HepG2 (cell line): ENCODE measurements around the gene LRFN2. TPM values are rescaled to one million over a fixed set of nuclear protein-coding genes. Genes with fewer than 3 reads are reported as not detected.

Experiments used
- ATAC-seq: fragments of 200-7000 bp; cut with Tn5 transposase; 3 replicates; pipeline ENCODE4 v1.9.1; 2020; ENCODE audit warnings: mild to moderate bottlenecking, moderate library complexity
- BruUV-seq: library from RNA; stranded (reverse); fragments of 400-500 nt; replicated peaks from 2 replicates; lab custom pipeline; 2021; lab: Mats Ljungman, UMichigan
- CTCF ChIA-PET: fragments of 300-600 bp; formaldehyde crosslinking; extraction: SDS; loops from one replicate; lab custom pipeline; 2021; ENCODE audit warnings: low total read pairs, inconsistent platforms, low intra/inter-chr PET ratio; lab: Yijun Ruan, JAX
- POLR2A ChIA-PET: fragments of 350-600 bp; sonication (Branson Sonifier 250); formaldehyde crosslinking; loops from one replicate; lab custom pipeline; 2020; ENCODE audit warnings: antibody characterized with exemption, inconsistent platforms; lab: Yijun Ruan, JAX
- DNase-seq: peaks from one replicate; pipeline ENCODE4 v3.0.0-alpha.2; 2015; ENCODE audit warnings: low spot score
- FAIRE-seq: peaks from 3 replicates; lab custom pipeline; 2011; peaks lifted over from hg19 to GRCh38; lab: Jason Lieb, UNC
- H2AFZ ChIP-seq: one replicate; pipeline ENCODE4 v1.6.1; 2011; ENCODE audit warnings: low read length, inconsistent platforms
- H3K27ac ChIP-seq: fragments of 300-600 bp; 3 replicates; pipeline ENCODE4 v1.8.0; 2011; ENCODE audit warnings: mixed run types, mild to moderate bottlenecking, mixed read lengths, low read length, inconsistent platforms; ENCODE audit not compliant: insufficient read depth; ENCODE audit errors: extremely low read length
- H3K27me3 ChIP-seq, 2 experiments: fragments of 200-600 bp in 1 of 2; 2 replicates in 1 of 2; 3 replicates in 1 of 2; pipeline versions ENCODE4 v1.6.0 to v1.8.0; 2011; ENCODE audit warnings: low read length in 2 of 2, mild to moderate bottlenecking in 2 of 2, moderate library complexity in 2 of 2, inconsistent platforms in 1 of 2; ENCODE audit not compliant: insufficient read depth in 2 of 2, control insufficient read depth in 1 of 2
- H3K36me3 ChIP-seq, 2 experiments: fragments of 200-600 bp in 1 of 2; replicated peaks in 1 of 2; 2 replicates in 1 of 2; 3 replicates in 1 of 2; pipeline versions ENCODE4 v1.5.1 to v1.8.0; 2011; ENCODE audit warnings: low read length in 2 of 2, inconsistent platforms in 1 of 2; ENCODE audit not compliant: insufficient read depth in 2 of 2, control insufficient read depth in 1 of 2
- H3K4me1 ChIP-seq: 2 replicates; pipeline ENCODE4 v1.5.1; 2012; ENCODE audit warnings: low read length, inconsistent platforms; ENCODE audit not compliant: insufficient read depth
- H3K4me2 ChIP-seq: 2 replicates; pipeline ENCODE4 v1.6.0; 2011; ENCODE audit warnings: low read depth, low read length, inconsistent platforms
- H3K4me3 ChIP-seq, 3 experiments: fragments of 200-600 bp in 1 of 3; sonication (generic), shearing (Covaris generic) in 1 of 3; replicated peaks in 1 of 3; 2 replicates each; pipeline ENCODE4 v1.5.1; 2011 to 2016; ENCODE audit warnings: low read length in 3 of 3, inconsistent platforms in 2 of 3, low read depth in 2 of 3, mild to moderate bottlenecking in 2 of 3, control low read depth in 1 of 3, mixed read lengths in 1 of 3; ENCODE audit not compliant: insufficient read depth in 1 of 3
- H3K79me2 ChIP-seq: one replicate; pipeline ENCODE4 v1.6.1; 2011; ENCODE audit warnings: low read length, inconsistent platforms; ENCODE audit not compliant: insufficient read depth
- H3K9ac ChIP-seq: 2 replicates; pipeline ENCODE4 v1.6.0; 2011; ENCODE audit warnings: mild to moderate bottlenecking, low read depth, low read length, inconsistent platforms; ENCODE audit not compliant: insufficient read depth
- H3K9me3 ChIP-seq: 2 replicates; pipeline ENCODE4 v1.5.1; 2012; ENCODE audit warnings: mild to moderate bottlenecking, low read length
- H4K20me1 ChIP-seq: 2 replicates; pipeline ENCODE4 v1.6.0; 2011; ENCODE audit warnings: inconsistent platforms, mild to moderate bottlenecking, low read length, moderate library complexity; ENCODE audit not compliant: insufficient read depth
- BRCA1 ChIP-seq: sonication (generic); formaldehyde crosslinking; IDR thresholded peaks from 2 replicates; pipeline ENCODE4 v1.4.0; 2020; ENCODE audit warnings: missing genetic modification reagents
- CTCF ChIP-seq: sonication (generic); formaldehyde crosslinking; IDR thresholded peaks from 2 replicates; pipeline ENCODE4 v1.5.0; 2020; ENCODE audit warnings: mild to moderate bottlenecking, missing genetic modification reagents, moderate library complexity
- FOXP1 ChIP-seq, 2 experiments: fragments of 450-650 bp in 1 of 2; IDR thresholded peaks; 2 replicates each; pipeline ENCODE4 v1.6.1; 2017 to 2018; ENCODE audit warnings: antibody characterized with exemption in 1 of 2
- MAFF ChIP-seq: IDR thresholded peaks from 2 replicates; pipeline ENCODE4 v1.6.1; 2011; ENCODE audit warnings: low read depth, low read length, improper control_type of control experiment
- MAZ ChIP-seq, 2 experiments: sonication (generic) in 1 of 2; formaldehyde crosslinking in 1 of 2; IDR thresholded peaks; 2 replicates each; pipeline versions ENCODE4 v1.5.0 to v1.6.1; 2012 to 2020; ENCODE audit warnings: low read depth in 2 of 2, mild to moderate bottlenecking in 2 of 2, borderline replicate concordance in 1 of 2, improper control_type of control experiment in 1 of 2, low read length in 1 of 2, missing genetic modification reagents in 1 of 2, moderate library complexity in 1 of 2
- PAF1 ChIP-seq: IDR thresholded peaks from 2 replicates; pipeline ENCODE4 v1.6.1; 2016; ENCODE audit warnings: missing genetic modification reagents, missing compliant biosample characterization
- PHB2 ChIP-seq: fragments of 450-650 bp; IDR thresholded peaks from 2 replicates; pipeline ENCODE4 v1.6.1; 2018; ENCODE audit not compliant: partially characterized antibody
- ZNF234 ChIP-seq: sonication (generic); formaldehyde crosslinking; conservative IDR thresholded peaks from 2 replicates; pipeline ENCODE4 v1.5.1; 2020; ENCODE audit warnings: mild to moderate bottlenecking, missing genetic modification reagents
- ZNF577 ChIP-seq: sonication (generic); formaldehyde crosslinking; IDR thresholded peaks from 2 replicates; pipeline ENCODE4 v1.4.0; 2020; ENCODE audit warnings: mild to moderate bottlenecking, low read depth, missing genetic modification reagents, borderline replicate concordance
- ZNF776 ChIP-seq: sonication (generic); formaldehyde crosslinking; IDR thresholded peaks from 2 replicates; pipeline ENCODE4 v1.4.0; 2020; ENCODE audit warnings: mild to moderate bottlenecking, missing genetic modification reagents
- ZNF782 ChIP-seq: sonication (generic); formaldehyde crosslinking; IDR thresholded peaks from 2 replicates; pipeline ENCODE4 v1.4.0; 2020; ENCODE audit warnings: missing genetic modification reagents, mild to moderate bottlenecking, borderline replicate concordance
- WGBS: methylation state at CpG from one replicate; pipeline ENCODE4 v1.1.6; 2017; ENCODE audit warnings: low lambda C conversion rate; 5-methylcytosine and 5-hydroxymethylcytosine counted together
- in situ Hi-C: cut with HindIII; loops from 2 replicates; pipeline ENCODE4 v1.10.0; 2017; ENCODE audit warnings: low pct_unique_long_range_greater_than_20kb; ENCODE audit not compliant: extremely low pct_ligation_motif_present
- intact Hi-C: fragments of 100-400 bp; cut with micrococcal nuclease; formaldehyde crosslinking; loops from one replicate; pipeline ENCODE4 v1.10.0; 2022; ENCODE audit not compliant: unreplicated experiment
- polyA plus RNA-seq, 8 experiments: library from polyadenylated mRNA; depleted of rRNA in 3 of 8; stranded (reverse) in 7 of 8; unstranded in 1 of 8; fragments of >200 nt; fragmentation: Illumina TruSeq in 4 of 8; extraction: Trizol in 4 of 8; gene quantifications; 2 replicates each; pipeline versions ENCODE4 v1.2.1 to v1.2.3, GENCODE V29; 2011 to 2016; ENCODE audit warnings: low read depth in 4 of 8, missing spikeins in 1 of 8, mixed read lengths in 1 of 8; ENCODE audit not compliant: insufficient read depth in 1 of 8
- total RNA-seq, 5 experiments: library from RNA; depleted of rRNA; stranded (reverse); fragments of >200 nt; fragmentation: Illumina TruSeq; extraction: Trizol; gene quantifications; 2 replicates each; pipeline ENCODE4 v1.2.3, GENCODE V29; 2016; ENCODE audit warnings: low read depth in 1 of 5
- TF ChIP-seq, protein P1 (sequence below): sonication (generic); formaldehyde crosslinking; IDR thresholded peaks from 2 replicates; pipeline ENCODE4 v1.4.0; 2020; ENCODE audit warnings: mild to moderate bottlenecking, missing genetic modification reagents

The LRFN2 gene
- total and polyA plus RNA-seq, 2 of the 13 experiments (the other 11 are each of a cell fraction or from before 2014, with no cell fraction given): not detected

DNA sequence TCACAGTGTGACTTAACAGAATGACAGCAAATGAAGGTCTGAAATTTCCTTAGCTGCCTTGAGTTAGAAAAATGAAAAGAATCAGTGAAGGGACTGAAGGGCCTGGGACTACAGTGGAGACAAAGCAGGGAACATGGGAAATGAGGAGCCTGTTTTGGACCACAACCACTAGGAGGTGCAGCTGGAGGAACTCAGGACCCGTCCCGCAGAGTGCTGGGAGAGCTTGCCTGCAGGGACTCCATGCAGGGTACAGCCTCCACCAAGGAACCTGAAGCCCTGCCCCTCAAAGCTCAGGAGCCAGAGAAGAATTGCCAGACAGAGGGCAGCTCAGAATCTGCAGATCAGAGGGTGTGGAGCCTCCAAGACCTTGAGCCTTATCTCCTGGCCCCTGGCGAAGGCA is 50.7 kb downstream of the LRFN2 start:
- no peak overlapping the region for H3K9ac ChIP-seq
- no peaks in the 10 kb centered on the region for H3K79me2 ChIP-seq
- DNase-seq (peak; percentile 18), FAIRE-seq (peak; percentile 67), ATAC-seq (peak; percentile 79)
- BruUV-seq: no TSS peak
- ChIA-PET CTCF (no interaction called here), POLR2A (no interaction called here)
- no peaks in the 10 kb centered on the region for H3K4me1 ChIP-seq
- H3K36me3 ChIP-seq: no peaks in the 10 kb centered on the region
- no peak overlapping the region for H3K27ac ChIP-seq
- H3K4me3 ChIP-seq: no peak overlapping the region
- TF ChIP-seq CTCF (CRISPR knock-in tag) (peak; percentile 36), PHB2 (no peak), BRCA1 (CRISPR knock-in tag) (no peak), ZNF782 (CRISPR knock-in tag) (no peak)
- in situ Hi-C loops: no loop called here
- no peak overlapping the region for H2AFZ ChIP-seq
- intact Hi-C loops: no loop called here
- H3K27me3 ChIP-seq: peaks cover 0 to 12% of the 10 kb centered on the region in 2 experiments; a peak in 3 of 5 replicates
- no peaks in the 10 kb centered on the region for H4K20me1 ChIP-seq
- 13% methylated on average over 2 of the region's 3 CpGs for WGBS
- H3K4me2 ChIP-seq: no peak overlapping the region
- H3K9me3 ChIP-seq: no peaks in the 10 kb centered on the region

DNA sequence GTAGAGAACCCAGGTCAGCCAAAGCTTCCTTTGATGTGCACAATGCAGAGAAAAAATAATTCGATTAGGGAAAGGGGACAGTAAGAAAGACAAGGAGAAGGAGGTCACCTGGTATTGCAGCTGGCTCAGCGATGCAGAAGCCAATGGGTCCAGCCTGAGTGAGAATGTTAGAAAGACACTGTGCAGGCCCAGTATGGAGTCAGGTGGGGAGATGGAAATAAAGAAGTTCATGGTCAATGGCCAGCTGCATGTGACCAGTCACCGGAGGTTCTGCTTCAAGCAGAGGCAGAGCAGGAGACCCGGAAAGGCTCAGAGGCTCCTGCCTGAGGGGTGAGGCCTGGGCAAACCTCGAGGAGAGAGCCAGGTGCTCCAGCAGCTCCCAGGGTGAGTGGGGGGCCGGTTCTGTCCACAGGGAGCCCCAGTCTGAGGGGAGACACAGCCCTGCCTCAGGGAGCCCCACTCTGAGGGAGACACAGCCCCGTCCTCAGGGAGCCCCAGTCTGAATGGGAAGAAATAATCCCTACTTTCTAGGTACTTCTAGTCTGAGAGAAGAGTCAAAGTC is 51.3 kb downstream of the LRFN2 start:
- no peak overlapping the region for H2AFZ ChIP-seq
- no peak overlapping the region for H3K9ac ChIP-seq
- ChIA-PET POLR2A (no interaction called here), CTCF (no interaction called here)
- no peak overlapping the region for H3K27ac ChIP-seq
- H4K20me1 ChIP-seq: no peaks in the 10 kb centered on the region
- no peak overlapping the region for H3K4me2 ChIP-seq
- H3K27me3 ChIP-seq: peaks cover 0 to 8% of the 10 kb centered on the region in 2 experiments; a peak in 3 of 5 replicates
- no peaks in the 10 kb centered on the region for H3K36me3 ChIP-seq
- WGBS: 12% methylated on average over 4 of the region's 7 CpGs
- no peaks in the 10 kb centered on the region for H3K4me1 ChIP-seq
- intact Hi-C loops: no loop called here
- ATAC-seq (no peak), FAIRE-seq (no peak), DNase-seq (no peak)
- H3K79me2 ChIP-seq: no peaks in the 10 kb centered on the region
- no peaks in the 10 kb centered on the region for H3K9me3 ChIP-seq
- no TSS peak for BruUV-seq
- in situ Hi-C loops: no loop called here
- H3K4me3 ChIP-seq: no peak overlapping the region
- TF ChIP-seq PAF1 (no peak), ZNF234 (CRISPR knock-in tag) (no peak), MAFF (no peak), ZNF776 (no peak), ZNF577 (CRISPR knock-in tag) (no peak), MAZ (IDR thresholded peaks at IDR 0.05; ENCODE audit: borderline replicate concordance, low read depth, low read length) (no peak), MAZ (CRISPR knock-in tag; IDR thresholded peaks at IDR 0.05; ENCODE audit: low read depth) (no peak), FOXP1 (IDR thresholded peaks at IDR 0.05) (no peak), FOXP1 (CRISPR knock-in tag; IDR thresholded peaks at IDR 0.05) (no peak)
- TF ChIP-seq, protein P1, sequence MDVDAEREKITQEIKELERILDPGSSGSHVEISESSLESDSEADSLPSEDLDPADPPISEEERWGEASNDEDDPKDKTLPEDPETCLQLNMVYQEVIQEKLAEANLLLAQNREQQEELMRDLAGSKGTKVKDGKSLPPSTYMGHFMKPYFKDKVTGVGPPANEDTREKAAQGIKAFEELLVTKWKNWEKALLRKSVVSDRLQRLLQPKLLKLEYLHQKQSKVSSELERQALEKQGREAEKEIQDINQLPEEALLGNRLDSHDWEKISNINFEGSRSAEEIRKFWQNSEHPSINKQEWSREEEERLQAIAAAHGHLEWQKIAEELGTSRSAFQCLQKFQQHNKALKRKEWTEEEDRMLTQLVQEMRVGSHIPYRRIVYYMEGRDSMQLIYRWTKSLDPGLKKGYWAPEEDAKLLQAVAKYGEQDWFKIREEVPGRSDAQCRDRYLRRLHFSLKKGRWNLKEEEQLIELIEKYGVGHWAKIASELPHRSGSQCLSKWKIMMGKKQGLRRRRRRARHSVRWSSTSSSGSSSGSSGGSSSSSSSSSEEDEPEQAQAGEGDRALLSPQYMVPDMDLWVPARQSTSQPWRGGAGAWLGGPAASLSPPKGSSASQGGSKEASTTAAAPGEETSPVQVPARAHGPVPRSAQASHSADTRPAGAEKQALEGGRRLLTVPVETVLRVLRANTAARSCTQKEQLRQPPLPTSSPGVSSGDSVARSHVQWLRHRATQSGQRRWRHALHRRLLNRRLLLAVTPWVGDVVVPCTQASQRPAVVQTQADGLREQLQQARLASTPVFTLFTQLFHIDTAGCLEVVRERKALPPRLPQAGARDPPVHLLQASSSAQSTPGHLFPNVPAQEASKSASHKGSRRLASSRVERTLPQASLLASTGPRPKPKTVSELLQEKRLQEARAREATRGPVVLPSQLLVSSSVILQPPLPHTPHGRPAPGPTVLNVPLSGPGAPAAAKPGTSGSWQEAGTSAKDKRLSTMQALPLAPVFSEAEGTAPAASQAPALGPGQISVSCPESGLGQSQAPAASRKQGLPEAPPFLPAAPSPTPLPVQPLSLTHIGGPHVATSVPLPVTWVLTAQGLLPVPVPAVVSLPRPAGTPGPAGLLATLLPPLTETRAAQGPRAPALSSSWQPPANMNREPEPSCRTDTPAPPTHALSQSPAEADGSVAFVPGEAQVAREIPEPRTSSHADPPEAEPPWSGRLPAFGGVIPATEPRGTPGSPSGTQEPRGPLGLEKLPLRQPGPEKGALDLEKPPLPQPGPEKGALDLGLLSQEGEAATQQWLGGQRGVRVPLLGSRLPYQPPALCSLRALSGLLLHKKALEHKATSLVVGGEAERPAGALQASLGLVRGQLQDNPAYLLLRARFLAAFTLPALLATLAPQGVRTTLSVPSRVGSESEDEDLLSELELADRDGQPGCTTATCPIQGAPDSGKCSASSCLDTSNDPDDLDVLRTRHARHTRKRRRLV (CRISPR knock-in tag): no peak
